B cell (primary cell): ENCODE measurements around the gene PPP1R26.

ENCODE experiments used
- EZH2 ChIP-seq: IDR thresholded peaks from 2 replicates; pipeline ENCODE4 v1.6.1; 2012; ENCODE audit warnings: borderline replicate concordance, low read depth, mild to moderate bottlenecking, moderate library complexity, low read length; ENCODE audit not compliant: insufficient read depth, poor library complexity, severe bottlenecking
- TF ChIP-seq, protein P1 (sequence below): fragments of 200-600 bp; IDR thresholded peaks from one replicate; pipeline ENCODE4 v1.8.0; 2022; ENCODE audit warnings: antibody characterized with exemption, mild to moderate bottlenecking

DNA sequence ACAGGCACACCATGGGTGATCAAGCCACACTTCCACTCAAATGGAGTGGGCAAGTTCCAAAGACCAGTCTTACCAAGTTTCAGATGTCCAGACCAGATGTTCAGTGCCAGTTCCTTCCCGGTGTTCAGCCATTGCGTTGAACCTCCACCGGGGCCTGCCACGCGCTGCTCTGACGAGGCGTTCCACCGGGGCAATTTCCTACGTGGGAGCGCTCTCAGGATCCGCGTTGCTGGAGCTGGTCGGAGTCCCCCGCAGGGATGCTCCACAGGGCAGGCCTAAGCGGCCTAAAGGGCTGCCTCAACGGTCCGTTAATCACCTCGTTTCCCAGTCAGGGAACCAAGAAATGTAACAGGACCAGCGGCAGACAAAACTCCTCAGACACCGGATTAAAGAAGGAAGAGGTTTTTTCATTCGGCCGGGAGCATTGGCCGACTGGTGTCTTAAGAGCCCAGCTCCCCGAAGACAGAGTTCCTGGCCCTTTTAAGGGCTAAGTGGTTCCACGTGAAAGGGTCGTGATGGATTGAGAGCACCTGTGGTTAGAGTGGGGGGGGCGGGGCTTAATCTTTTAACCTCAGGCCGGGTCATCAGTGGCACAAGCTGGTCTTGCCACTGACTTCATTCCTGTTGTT is 35.7 kb upstream of the PPP1R26 start:
- TF ChIP-seq, protein P1, sequence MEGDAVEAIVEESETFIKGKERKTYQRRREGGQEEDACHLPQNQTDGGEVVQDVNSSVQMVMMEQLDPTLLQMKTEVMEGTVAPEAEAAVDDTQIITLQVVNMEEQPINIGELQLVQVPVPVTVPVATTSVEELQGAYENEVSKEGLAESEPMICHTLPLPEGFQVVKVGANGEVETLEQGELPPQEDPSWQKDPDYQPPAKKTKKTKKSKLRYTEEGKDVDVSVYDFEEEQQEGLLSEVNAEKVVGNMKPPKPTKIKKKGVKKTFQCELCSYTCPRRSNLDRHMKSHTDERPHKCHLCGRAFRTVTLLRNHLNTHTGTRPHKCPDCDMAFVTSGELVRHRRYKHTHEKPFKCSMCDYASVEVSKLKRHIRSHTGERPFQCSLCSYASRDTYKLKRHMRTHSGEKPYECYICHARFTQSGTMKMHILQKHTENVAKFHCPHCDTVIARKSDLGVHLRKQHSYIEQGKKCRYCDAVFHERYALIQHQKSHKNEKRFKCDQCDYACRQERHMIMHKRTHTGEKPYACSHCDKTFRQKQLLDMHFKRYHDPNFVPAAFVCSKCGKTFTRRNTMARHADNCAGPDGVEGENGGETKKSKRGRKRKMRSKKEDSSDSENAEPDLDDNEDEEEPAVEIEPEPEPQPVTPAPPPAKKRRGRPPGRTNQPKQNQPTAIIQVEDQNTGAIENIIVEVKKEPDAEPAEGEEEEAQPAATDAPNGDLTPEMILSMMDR = no peak
- no peak for TF ChIP-seq EZH2
